ENCODE results near the gene MRPS14. TPM values are rescaled to one million over a fixed set of nuclear protein-coding genes. Genes with fewer than 3 reads are reported as not detected.

The MRPS14 gene
- total and polyA plus RNA-seq, 2 of the 4 experiments (the other 2 are of a cell fraction): 22.0 to 23.1 TPM

GRCh38 chr1:174988539-174988938 lies 34.7 kb downstream of the MRPS14 start:
- H3K9me1 ChIP-seq (ENCODE audit: insufficient read depth, low read length): no peaks in the 10 kb centered on the region
- H2AFZ ChIP-seq (replicated peaks; ENCODE audit: low read length, poor library complexity): no peak overlapping the region
- H3K27ac ChIP-seq (ENCODE audit: insufficient read depth, low read length): no peak overlapping the region
- no peaks in the 10 kb centered on the region for H4K20me1 ChIP-seq (ENCODE audit: insufficient read depth, low read length)
- CTCF ChIA-PET: no interaction called here
- no peak overlapping the region for H2BK120ac ChIP-seq (ENCODE audit: low read depth, low read length)
- H2AK9ac ChIP-seq (replicated peaks; ENCODE audit: low read depth, low read length, poor library complexity): no peak overlapping the region
- H3K18ac ChIP-seq (ENCODE audit: low read depth, low read length): no peak overlapping the region
- no peak overlapping the region for H3K14ac ChIP-seq (replicated peaks; ENCODE audit: low read depth, low read length)
- H3K27me3 ChIP-seq (ENCODE audit: control insufficient read depth, insufficient read depth, low read length): no peaks in the 10 kb centered on the region
- H3K36me3 ChIP-seq (ENCODE audit: control insufficient read depth, insufficient read depth, low read length): no peaks in the 10 kb centered on the region
- POLR2A ChIA-PET (ENCODE audit: unreplicated experiment): no interaction called here
- H2BK15ac ChIP-seq (ENCODE audit: low read depth, low read length): no peak overlapping the region
- no peak overlapping the region for H3K56ac ChIP-seq (ENCODE audit: extremely low read depth, insufficient read depth, low read length)
- no peak overlapping the region for H3K4ac ChIP-seq (ENCODE audit: low read depth, low read length)
- intact Hi-C loops (cut with micrococcal nuclease): loop anchor here (10.0 kb wide), 1 partner anchor 724 kb away; no protein-coding TSS in a partner anchor
- H4K8ac ChIP-seq (ENCODE audit: low read depth in 2 of 2, low read length in 2 of 2): no peak overlapping the region
- DNase-seq (no peak), ATAC-seq (ENCODE audit: low read depth) (no peak)
- TF ChIP-seq NFE2L2 (IDR thresholded peaks at IDR 0.05; ENCODE audit: low read depth, low read length) (no peak), MXI1 (IDR thresholded peaks at IDR 0.05; ENCODE audit: borderline replicate concordance, low read depth, low read length) (no peak), MAZ (IDR thresholded peaks at IDR 0.05; ENCODE audit: borderline replicate concordance, low read depth, low read length) (no peak)
- in situ Hi-C loops (cut with MboI; ENCODE audit: low sequenced_read_pairs): loop anchor here (25.0 kb wide), 1 partner anchor 726 kb away; no protein-coding TSS in a partner anchor
- H3K79me1 ChIP-seq (ENCODE audit: low read depth in 1 of 2, low read length in 2 of 2): no peaks in the 10 kb centered on the region
- dilution Hi-C loops (cut with HindIII; ENCODE audit: low sequenced_read_pairs, unreplicated experiment): no loop called here
- no peak overlapping the region for H2BK20ac ChIP-seq (ENCODE audit: low read depth, low read length)
- no peak overlapping the region for H4K91ac ChIP-seq (ENCODE audit: insufficient read depth, low read depth, low read length)
- H4K5ac ChIP-seq (ENCODE audit: low read depth, low read length): no peak overlapping the region
- no peaks in the 10 kb centered on the region for H3K4me1 ChIP-seq (ENCODE audit: control insufficient read depth, insufficient read depth, low read length)
- H2BK5ac ChIP-seq (ENCODE audit: low read depth, low read length, poor library complexity, severe bottlenecking): no peak overlapping the region
- H3K4me2 ChIP-seq (ENCODE audit: low read depth, low read length): no peak overlapping the region
- BruUV-seq (replicated peaks): no TSS peak
- no peak overlapping the region for H3K4me3 ChIP-seq (ENCODE audit: insufficient read depth, low read depth, low read length)
- H3K9me3 ChIP-seq (ENCODE audit: control insufficient read depth, insufficient read depth, low read length): no peaks in the 10 kb centered on the region
- H3K23ac ChIP-seq (ENCODE audit: low read depth, low read length): no peak overlapping the region
- H3K9ac ChIP-seq (ENCODE audit: low read depth, low read length): no peak overlapping the region
- H2AK5ac ChIP-seq (ENCODE audit: low read depth, low read length): no peak overlapping the region

Data from IMR-90 (cell line).